ENCODE measurements around the gene TMEM119.
"Not testable (repeated sequence)": the region's sequence is repeated elsewhere in the genome, so short reads cannot be mapped to it uniquely, and the experiment has no call there.

Gene TMEM119

DNA sequence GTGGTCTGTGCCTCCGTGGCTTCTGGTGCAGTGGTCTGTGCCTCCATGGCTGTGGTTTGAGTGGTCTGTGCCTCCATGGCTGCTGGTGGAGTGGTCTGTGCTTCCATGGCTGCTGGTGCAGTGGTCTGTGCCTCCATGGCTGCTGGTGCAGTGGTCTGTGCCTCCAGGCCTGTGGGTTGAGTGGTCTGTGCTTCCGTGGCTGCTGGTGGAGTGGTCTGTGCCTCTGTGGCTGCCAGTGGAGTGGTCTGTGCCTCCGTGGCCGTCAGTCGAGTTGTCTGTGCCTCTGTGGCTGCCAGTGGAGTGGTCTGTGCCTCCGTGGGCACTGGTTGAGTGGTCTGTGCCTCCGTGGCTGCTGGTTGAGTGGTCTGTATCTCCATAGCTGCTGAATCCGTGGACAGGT, 25.7 kb upstream of the TMEM119 start:
- no peak for TF ChIP-seq Cebpa-rat (IDR thresholded peaks at IDR 0.05)
- no peaks in the 10 kb centered on the region for H3K27me3 ChIP-seq
- no peak overlapping the region for H3K4me3 ChIP-seq
- H3K9ac ChIP-seq, result no peak overlapping the region
- H3K4me2 ChIP-seq, result no peak overlapping the region
- peaks cover 5% of the 10 kb centered on the region; the same call in 1 of the 2 replicates for H3K9me3 ChIP-seq
- H3K4me1 ChIP-seq, result peaks cover 25% of the 10 kb centered on the region
- no peaks in the 10 kb centered on the region for H4K20me1 ChIP-seq
- H3K27ac ChIP-seq, result no peak overlapping the region
- H3K36me3 ChIP-seq, result no peaks in the 10 kb centered on the region

- H3K27ac ChIP-seq, result peak overlapping the region; percentile 45
- H4K20me1 ChIP-seq, result no peaks in the 10 kb centered on the region
- no peak overlapping the region for H3K4me3 ChIP-seq
- peaks cover 25% of the 10 kb centered on the region for H3K4me1 ChIP-seq
- no peaks in the 10 kb centered on the region for H3K27me3 ChIP-seq
- no peaks in the 10 kb centered on the region for H3K36me3 ChIP-seq
- H3K4me2 ChIP-seq, result peak overlapping the region; percentile 68
- no peak overlapping the region for H3K9ac ChIP-seq
- H3K9me3 ChIP-seq, result peaks cover 5% of the 10 kb centered on the region; the same call in 1 of the 2 replicates
- no peak for TF ChIP-seq Cebpa-rat (IDR thresholded peaks at IDR 0.05)
Observed at GRCh38 chr12:108622921-108623514, 25.1 kb upstream of the TMEM119 start.

- H3K27ac ChIP-seq, result peak overlapping the region; percentile 45
- peaks cover 5% of the 10 kb centered on the region; the same call in 1 of the 2 replicates for H3K9me3 ChIP-seq
- no peak for TF ChIP-seq Cebpa-rat (IDR thresholded peaks at IDR 0.05)
- H4K20me1 ChIP-seq, result no peaks in the 10 kb centered on the region
- no peak overlapping the region; the same call in 1 of the 2 replicates for H3K9ac ChIP-seq
- H3K27me3 ChIP-seq, result no peaks in the 10 kb centered on the region
- H3K4me2 ChIP-seq, result peak overlapping the region; percentile 68
- H3K4me3 ChIP-seq, result no peak overlapping the region
- H3K4me1 ChIP-seq, result peaks cover 25% of the 10 kb centered on the region
- H3K36me3 ChIP-seq, result no peaks in the 10 kb centered on the region
Observed at GRCh38 chr12:108622421-108622820, 24.5 kb upstream of the TMEM119 start.

- Histone ChIP-seq H3K9me3 (peaks cover 7% of the 10 kb centered on the region), H3K9ac (no peak overlapping the region), H3K27ac (no peak overlapping the region), H3K27me3 (no peaks in the 10 kb centered on the region), H3K4me2 (no peak overlapping the region), H3K36me3 (no peaks in the 10 kb centered on the region), H3K4me1 (peaks cover 38% of the 10 kb centered on the region), H3K4me3 (no peak overlapping the region), H4K20me1 (no peaks in the 10 kb centered on the region)
- no peak for TF ChIP-seq Cebpa-rat (IDR thresholded peaks at IDR 0.05)
Observed at GRCh38 chr12:108621161-108621560, 23.3 kb upstream of the TMEM119 start.

GRCh38 chr12:108620236-108620879, 22.5 kb upstream of the TMEM119 start:
- TF ChIP-seq Cebpa-rat (IDR thresholded peaks at IDR 0.05), result no peak
- no peak overlapping the region for H3K27ac ChIP-seq

GRCh38 chr12:108619369-108620160, 21.7 kb upstream of the TMEM119 start:
- TF ChIP-seq Cebpa-rat (IDR thresholded peaks at IDR 0.05), result no peak
- Histone ChIP-seq H3K4me3 (no peak overlapping the region), H3K27ac (no peak overlapping the region), H3K4me1 (peaks cover 48% of the 10 kb centered on the region), H4K20me1 (no peaks in the 10 kb centered on the region), H3K4me2 (no peak overlapping the region), H3K9me3 (peaks cover 18% of the 10 kb centered on the region), H3K9ac (no peak overlapping the region), H3K36me3 (no peaks in the 10 kb centered on the region), H3K27me3 (no peaks in the 10 kb centered on the region)

More at GRCh38 chr12:108620236-108620879, 22.5 kb upstream of the TMEM119 start:
- no peak overlapping the region for H3K4me3 ChIP-seq
- H4K20me1 ChIP-seq, result no peaks in the 10 kb centered on the region
- peaks cover 40% of the 10 kb centered on the region for H3K4me1 ChIP-seq
- no peak overlapping the region for H3K9ac ChIP-seq
- no peak overlapping the region for H3K4me2 ChIP-seq
- no peaks in the 10 kb centered on the region for H3K36me3 ChIP-seq
- H3K9me3 ChIP-seq, result peaks cover 15% of the 10 kb centered on the region
- H3K27me3 ChIP-seq, result no peaks in the 10 kb centered on the region

DNA sequence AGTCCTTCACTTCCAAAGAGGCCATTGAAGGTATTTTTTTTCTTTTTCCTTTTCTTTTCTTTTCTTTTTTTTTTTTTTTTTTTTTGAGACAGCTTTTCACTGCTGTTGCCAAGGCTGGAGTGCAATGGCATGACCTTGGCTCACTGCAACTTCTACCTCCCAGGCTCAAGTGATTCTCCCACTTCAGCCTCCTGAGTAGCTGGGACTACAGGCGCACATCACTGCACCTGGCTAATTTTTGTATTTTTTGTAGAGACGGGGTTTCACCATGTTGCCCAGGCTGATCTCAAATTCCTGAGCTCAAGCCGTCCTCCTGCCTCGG, 21.0 kb upstream of the TMEM119 start:
- Histone ChIP-seq H3K4me1 (peaks cover 50% of the 10 kb centered on the region), H3K9me3 (peaks cover 18% of the 10 kb centered on the region)
- H3K9ac ChIP-seq, H3K4me3 ChIP-seq, H3K27me3 ChIP-seq, H3K4me2 ChIP-seq, H4K20me1 ChIP-seq, H3K27ac ChIP-seq, H3K36me3 ChIP-seq: not testable (repeated sequence)

DNA sequence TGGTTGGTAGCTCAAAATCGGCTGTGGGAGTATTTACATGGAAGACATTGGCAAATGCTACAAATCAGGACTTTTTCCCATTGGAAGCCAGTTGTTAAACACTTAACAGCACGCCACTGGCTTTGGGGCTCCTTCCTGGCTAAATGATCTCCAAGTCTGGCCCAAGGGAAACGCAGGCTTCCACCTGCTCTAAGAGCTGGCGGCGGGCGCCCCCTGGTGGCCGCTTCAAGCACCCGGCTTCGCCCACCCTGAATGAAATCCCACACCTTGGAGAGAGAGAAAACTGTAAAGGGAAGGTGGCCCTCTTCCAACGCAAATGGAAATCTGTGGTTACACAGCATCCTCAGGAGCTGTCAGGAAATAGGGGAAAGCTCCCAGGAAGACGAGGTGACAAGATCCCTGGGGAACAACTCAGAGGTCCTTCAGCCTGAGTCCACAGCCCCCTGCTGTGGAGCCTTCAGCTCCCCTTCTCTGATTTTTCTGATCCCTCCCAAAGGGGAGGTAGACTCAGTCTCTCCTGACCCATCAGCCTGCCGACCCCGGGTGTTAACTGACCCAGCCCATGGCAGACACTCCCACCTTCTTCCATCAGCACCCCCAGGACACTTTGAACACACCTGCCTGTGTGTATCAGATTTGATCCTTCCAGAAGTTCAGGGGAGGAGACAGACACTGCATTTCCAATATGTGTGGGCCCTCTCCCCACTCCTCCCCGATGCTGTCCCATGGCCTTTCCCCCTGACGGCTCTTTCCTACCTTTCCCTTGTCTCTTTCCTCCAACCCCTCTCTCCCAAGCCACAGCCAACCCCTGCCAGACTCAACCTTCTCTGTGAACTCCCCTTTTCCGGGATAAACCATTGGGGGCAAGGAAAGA, 20.4 kb upstream of the TMEM119 start:
- Histone ChIP-seq H3K4me3 (no peak overlapping the region), H3K27me3 (no peaks in the 10 kb centered on the region), H3K9ac (no peak overlapping the region), H3K36me3 (no peaks in the 10 kb centered on the region), H3K4me2 (peak overlapping the region; percentile 63), H3K9me3 (peaks cover 16% of the 10 kb centered on the region), H4K20me1 (no peaks in the 10 kb centered on the region), H3K27ac (no peak overlapping the region), H3K4me1 (peaks cover 56% of the 10 kb centered on the region)
- no peak for TF ChIP-seq Cebpa-rat (IDR thresholded peaks at IDR 0.05)

DNA sequence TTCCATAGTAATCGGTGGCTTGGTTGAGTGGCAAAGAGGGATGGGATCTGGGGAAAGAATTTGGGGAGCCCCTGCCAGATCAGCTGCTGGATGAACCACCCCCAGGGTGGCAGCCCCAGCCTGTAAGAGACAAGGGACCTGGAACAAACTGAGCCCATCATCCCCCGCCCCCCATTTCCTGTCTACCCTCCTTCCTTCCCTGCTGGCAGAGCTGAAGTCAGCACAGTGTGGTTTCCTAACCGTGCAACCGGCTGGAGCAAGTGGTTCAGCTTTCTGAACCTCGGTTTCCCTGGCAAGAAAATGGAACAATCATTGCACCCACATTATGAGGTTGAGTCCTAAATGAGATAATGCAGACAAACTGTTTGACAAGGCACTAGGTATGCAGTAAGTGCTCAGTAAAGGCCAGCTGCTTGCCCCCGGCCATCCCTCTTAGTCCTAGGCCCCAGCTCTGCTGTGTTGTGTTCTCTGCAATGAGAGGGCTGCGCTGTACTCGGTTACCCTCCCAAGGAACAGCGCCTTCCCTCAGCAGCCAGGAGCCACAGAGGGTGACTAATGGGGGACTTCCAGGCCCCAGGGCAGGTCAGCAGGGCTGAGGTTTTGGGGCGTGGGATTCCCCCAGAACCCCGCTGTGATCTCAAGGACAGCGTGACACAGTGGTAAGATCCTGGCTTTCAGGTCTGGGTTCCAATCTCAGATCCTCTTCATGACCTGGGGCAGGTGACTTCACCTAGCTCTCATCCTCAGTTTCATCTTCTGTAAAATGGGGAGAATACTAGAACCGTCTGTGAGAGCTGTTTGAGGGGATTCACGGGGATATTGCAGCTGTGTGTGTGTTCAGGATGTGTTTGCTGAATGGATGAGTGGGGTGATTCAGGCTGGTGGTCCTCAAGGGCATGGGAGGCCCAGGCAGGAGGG, 19.3 kb upstream of the TMEM119 start:
- Histone ChIP-seq H3K27me3 (no peaks in the 10 kb centered on the region), H4K20me1 (no peaks in the 10 kb centered on the region), H3K9ac (no peak overlapping the region), H3K36me3 (no peaks in the 10 kb centered on the region), H3K9me3 (peaks cover 12% of the 10 kb centered on the region), H3K27ac (peak overlapping the region; percentile 63), H3K4me3 (no peak overlapping the region), H3K4me1 (peaks cover 60% of the 10 kb centered on the region), H3K4me2 (peak overlapping the region; percentile 63)
- no peak for TF ChIP-seq Cebpa-rat (IDR thresholded peaks at IDR 0.05)

Data from BLaER1 (cell line).